Stimulated activated CD4-positive, alpha-beta T cell treated with anti-CD3 and anti-CD28 coated beads, Interleukin-2, amount 100 ng/mL, for 24 hours (primary cell): ENCODE results near the gene PIEZO2.
"Not testable (repeated sequence)": the region's sequence is repeated elsewhere in the genome, so short reads cannot be mapped to it uniquely, and the experiment has no call there.

Experiments
- DNase-seq, 2 donors: peaks; one replicate each; pipeline ENCODE4 v3.0.0-alpha.2; 2020

Gene PIEZO2

GRCh38 chr18:10923551-10924070 is 225.8 kb downstream of the PIEZO2 start:
- DNase-seq: no peak

GRCh38 chr18:10923141-10923540 is 226.2 kb downstream of the PIEZO2 start:
- DNase-seq: no peak

GRCh38 chr18:10922712-10923111 is 226.7 kb downstream of the PIEZO2 start:
- DNase-seq: not testable (repeated sequence)

GRCh38 chr18:10920309-10920708 is 229.1 kb downstream of the PIEZO2 start:
- not testable (repeated sequence) for DNase-seq

GRCh38 chr18:10919851-10920250 is 229.5 kb downstream of the PIEZO2 start:
- DNase-seq: no peak

- DNase-seq: no peak
Measured at GRCh38 chr18:10916865-10917264, 232.5 kb downstream of the PIEZO2 start.

- no peak for DNase-seq
Measured at GRCh38 chr18:10916387-10916786, 233.0 kb downstream of the PIEZO2 start.

GRCh38 chr18:10915748-10916147 is 233.6 kb downstream of the PIEZO2 start:
- DNase-seq: not testable (repeated sequence)

GRCh38 chr18:10914610-10915009 is 234.8 kb downstream of the PIEZO2 start:
- DNase-seq: not testable (repeated sequence)

GRCh38 chr18:10913919-10914318 is 235.4 kb downstream of the PIEZO2 start:
- no peak for DNase-seq

- no peak for DNase-seq
Measured at GRCh38 chr18:10912790-10913545, 236.4 kb downstream of the PIEZO2 start.

- DNase-seq: no peak
Measured at GRCh38 chr18:10909724-10910123, 239.6 kb downstream of the PIEZO2 start.

GRCh38 chr18:10908760-10909159 is 240.6 kb downstream of the PIEZO2 start:
- DNase-seq: no peak

- no peak for DNase-seq
Measured at GRCh38 chr18:10907749-10908148, 241.6 kb downstream of the PIEZO2 start.

GRCh38 chr18:10901329-10901728 is 248.0 kb downstream of the PIEZO2 start:
- no peak for DNase-seq

GRCh38 chr18:10900435-10900834 is 248.9 kb downstream of the PIEZO2 start:
- DNase-seq: no peak

GRCh38 chr18:10899481-10899880 is 249.9 kb downstream of the PIEZO2 start:
- no peak for DNase-seq

GRCh38 chr18:10898417-10898974 is 250.9 kb downstream of the PIEZO2 start:
- DNase-seq: no peak

GRCh38 chr18:10896851-10897250 is 252.5 kb downstream of the PIEZO2 start:
- no peak for DNase-seq

GRCh38 chr18:10895976-10896375 is 253.4 kb downstream of the PIEZO2 start:
- no peak for DNase-seq

- DNase-seq: no peak
Measured at GRCh38 chr18:10894501-10894900, 254.9 kb downstream of the PIEZO2 start.

GRCh38 chr18:10893761-10894160 is 255.6 kb downstream of the PIEZO2 start:
- DNase-seq: no peak

- DNase-seq: no peak
Measured at GRCh38 chr18:10893196-10893595, 256.2 kb downstream of the PIEZO2 start.

- no peak for DNase-seq
Measured at GRCh38 chr18:10892786-10893185, 256.6 kb downstream of the PIEZO2 start.

- no peak for DNase-seq
Measured at GRCh38 chr18:10890022-10890421, 259.3 kb downstream of the PIEZO2 start.
